SK-N-MC (cell line): ENCODE data around the gene EDN2.

Experiments used
- EZH2 ChIP-seq: fragments of 200-600 bp; sonication (generic); IDR thresholded peaks from one replicate; pipeline ENCODE4 v1.6.1; 2017; ENCODE audit warnings: antibody characterized with exemption
- POLR2AphosphoS5 ChIP-seq: IDR thresholded peaks from 2 replicates; pipeline ENCODE4 v1.6.1; 2012; ENCODE audit warnings: mild to moderate bottlenecking, low read depth, low read length, borderline replicate concordance

- TF ChIP-seq EZH2 (no peak), POLR2AphosphoS5 (no peak)
These were observed 2.9 kb upstream of the EDN2 start for GRCh38 chr1:41487126-41488039.
